ENCODE results near the gene PP2D1.
"Not testable (repeated sequence)": the region's sequence is repeated elsewhere in the genome, so short reads cannot be mapped to it uniquely, and the experiment has no call there.

The PP2D1 gene

DNA sequence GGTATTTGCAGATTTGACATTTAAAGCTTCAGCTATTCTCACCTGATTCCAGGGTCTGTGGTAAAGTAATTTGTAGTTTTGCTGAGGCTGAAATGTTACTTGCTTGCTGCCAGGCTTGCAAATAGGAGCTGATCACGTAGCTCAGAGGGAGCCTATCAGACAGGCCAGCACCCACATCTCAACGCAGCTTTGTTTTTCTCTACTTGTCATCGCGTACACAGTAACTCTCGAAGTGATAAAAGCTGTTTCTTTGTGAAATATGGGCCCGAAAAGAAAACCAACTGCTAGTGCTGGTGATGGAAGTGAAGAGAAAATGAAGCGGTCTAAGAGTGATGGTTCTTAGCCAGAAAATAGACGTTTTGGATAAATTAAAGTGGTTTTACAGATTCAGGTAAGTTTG is 41.7 kb downstream of the PP2D1 start:
- peaks cover 27% of the 10 kb centered on the region for H3K36me3 Mint-ChIP-seq
- no peaks in the 10 kb centered on the region for H3K27me3 Mint-ChIP-seq
- peaks cover 16% of the 10 kb centered on the region for H3K4me1 Mint-ChIP-seq
- H3K4me3 Mint-ChIP-seq: no peak overlapping the region
- no peak overlapping the region for H3K27ac Mint-ChIP-seq
- peaks cover 2% of the 10 kb centered on the region for H3K9me3 Mint-ChIP-seq
- ATAC-seq (ENCODE audit: low read depth) (no peak), DNase-seq (ENCODE audit: low spot score in 2 of 2) (no peak)

DNA sequence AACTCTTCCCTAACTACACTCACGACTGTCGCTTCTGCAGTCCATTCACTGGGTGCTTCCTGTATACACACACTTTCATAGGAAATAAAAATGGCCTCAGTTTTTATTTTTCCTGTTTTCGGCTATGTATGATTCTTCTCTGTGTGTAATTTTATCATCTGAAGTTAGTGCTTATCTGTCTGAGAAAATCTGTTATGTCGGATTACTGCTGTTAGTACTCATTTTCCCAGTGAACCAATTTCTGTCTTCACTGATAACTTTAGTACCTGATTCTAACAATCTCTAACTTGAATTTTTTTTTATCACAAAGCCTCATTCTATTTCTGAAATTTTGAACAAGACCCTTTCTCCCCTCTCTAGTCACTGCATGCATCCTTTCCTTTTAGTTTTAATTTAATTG is 44.3 kb downstream of the PP2D1 start:
- DNase-seq (ENCODE audit: low spot score in 2 of 2): no peak
- Mint-ChIP-seq H3K9me3 (peaks cover 2% of the 10 kb centered on the region), H3K4me3 (no peak overlapping the region), H3K27me3 (no peaks in the 10 kb centered on the region), H3K36me3 (peaks cover 20% of the 10 kb centered on the region), H3K4me1 (peaks cover 19% of the 10 kb centered on the region), H3K27ac (no peak overlapping the region)
- no peak for ATAC-seq (ENCODE audit: low read depth)

DNA sequence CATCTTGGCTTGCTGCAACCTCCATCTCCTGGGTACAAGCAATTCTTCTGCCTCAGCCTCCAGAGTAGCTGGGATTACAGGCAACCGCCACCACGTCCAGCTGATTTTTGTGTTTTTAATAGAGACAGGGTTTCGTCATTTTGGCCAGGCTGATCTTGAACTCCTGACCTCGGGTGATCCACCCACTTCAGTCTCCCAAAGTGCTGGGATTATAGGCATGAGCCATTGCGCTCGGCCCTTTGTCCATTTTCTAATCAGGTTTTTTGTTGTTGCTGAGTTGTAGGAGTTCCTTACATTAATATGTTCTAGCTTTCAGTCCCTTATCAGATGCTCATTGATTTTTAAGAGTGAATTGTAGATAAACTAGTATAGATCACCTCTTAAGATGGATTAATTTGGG is 44.9 kb downstream of the PP2D1 start:
- Mint-ChIP-seq H3K4me3 (no peak overlapping the region), H3K9me3 (peaks cover 2% of the 10 kb centered on the region), H3K27me3 (no peaks in the 10 kb centered on the region), H3K4me1 (peaks cover 16% of the 10 kb centered on the region), H3K36me3 (peaks cover 16% of the 10 kb centered on the region), H3K27ac (no peak overlapping the region)
- ATAC-seq (ENCODE audit: low read depth) (no peak), DNase-seq (ENCODE audit: low spot score in 2 of 2) (no peak)

DNA sequence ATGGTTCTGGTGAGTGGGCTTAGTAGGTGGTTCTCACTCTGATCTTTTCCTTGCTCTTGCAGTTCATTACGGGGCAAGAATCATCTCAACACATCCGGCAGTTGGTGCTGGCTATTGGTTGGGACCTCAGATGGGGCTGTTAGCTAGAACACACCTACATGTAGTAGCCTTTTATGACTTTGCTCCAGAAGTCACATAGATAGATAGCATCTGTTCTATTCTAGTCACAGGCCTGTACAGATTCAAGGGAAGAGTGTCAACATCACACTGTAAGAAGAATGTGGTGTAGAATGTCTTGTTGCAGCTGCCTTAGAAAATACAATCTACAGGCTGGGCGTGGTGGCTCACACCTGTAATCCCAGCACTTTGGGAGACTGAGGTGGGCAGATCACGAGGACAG is 50.1 kb downstream of the PP2D1 start:
- no peaks in the 10 kb centered on the region for H3K27me3 Mint-ChIP-seq
- DNase-seq (ENCODE audit: low spot score in 2 of 2) (no peak), ATAC-seq (ENCODE audit: low read depth) (no peak)
- peaks cover 2% of the 10 kb centered on the region for H3K9me3 Mint-ChIP-seq
- peaks cover 15% of the 10 kb centered on the region for H3K36me3 Mint-ChIP-seq
- H3K4me1 Mint-ChIP-seq: peaks cover 14% of the 10 kb centered on the region
- H3K4me3 Mint-ChIP-seq: no peak overlapping the region
- no peak overlapping the region for H3K27ac Mint-ChIP-seq

DNA sequence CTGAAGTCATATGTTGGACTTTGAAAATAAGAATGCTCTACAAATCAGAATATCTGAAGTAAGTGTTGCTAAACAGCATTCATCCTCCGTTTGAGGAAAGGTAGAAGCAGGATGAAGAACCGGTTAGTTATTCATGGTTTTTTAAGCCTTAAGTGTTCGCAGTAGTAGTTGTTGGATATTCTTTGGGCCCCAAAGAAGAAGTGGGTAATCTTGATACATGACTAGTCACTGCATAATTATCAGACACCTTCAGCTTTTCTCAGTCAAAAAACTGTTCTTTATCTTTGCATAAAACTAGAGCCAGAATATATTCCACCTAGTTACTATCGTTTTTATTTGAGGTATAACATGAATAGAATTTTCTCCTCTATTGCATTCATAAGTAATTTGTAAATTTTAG is 51.4 kb downstream of the PP2D1 start:
- no peak for ATAC-seq (ENCODE audit: low read depth)

DNA sequence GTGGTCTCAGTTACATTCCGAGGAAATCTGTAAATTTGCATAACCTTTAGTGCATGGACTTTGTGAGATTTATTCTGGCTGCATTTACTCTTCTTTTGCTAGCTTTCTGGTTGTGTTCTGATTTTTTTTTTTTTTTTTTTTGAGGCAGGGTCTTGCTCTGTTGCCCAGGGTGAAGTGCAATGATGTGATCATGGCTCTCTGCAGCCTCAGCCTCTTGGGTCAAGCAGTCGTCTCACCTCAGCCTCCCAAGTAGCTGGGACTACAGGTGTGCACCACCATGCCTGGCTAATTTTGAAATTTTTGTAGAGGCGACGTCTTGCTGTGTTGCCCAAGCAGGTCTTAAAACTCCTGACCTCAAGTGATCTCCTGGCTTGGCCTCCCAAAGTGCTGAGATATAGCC is 52.6 kb downstream of the PP2D1 start:
- no peaks in the 10 kb centered on the region for H3K9me3 Mint-ChIP-seq
- peaks cover 9% of the 10 kb centered on the region for H3K4me1 Mint-ChIP-seq
- peaks cover 12% of the 10 kb centered on the region for H3K36me3 Mint-ChIP-seq
- H3K27me3 Mint-ChIP-seq: no peaks in the 10 kb centered on the region
- no peak overlapping the region for H3K27ac Mint-ChIP-seq
- DNase-seq (ENCODE audit: low spot score in 2 of 2) (no peak), ATAC-seq (ENCODE audit: low read depth) (no peak)
- no peak overlapping the region for H3K4me3 Mint-ChIP-seq

More for the DNA sequence above, 51.4 kb downstream of the PP2D1 start:
- Mint-ChIP-seq H3K4me3 (no peak overlapping the region), H3K9me3 (no peaks in the 10 kb centered on the region), H3K27ac (peak overlapping the region; percentile 62), H3K27me3 (no peaks in the 10 kb centered on the region), H3K36me3 (peaks cover 9% of the 10 kb centered on the region), H3K4me1 (peaks cover 9% of the 10 kb centered on the region)
- DNase-seq (ENCODE audit: low spot score in 2 of 2): no peak

DNA sequence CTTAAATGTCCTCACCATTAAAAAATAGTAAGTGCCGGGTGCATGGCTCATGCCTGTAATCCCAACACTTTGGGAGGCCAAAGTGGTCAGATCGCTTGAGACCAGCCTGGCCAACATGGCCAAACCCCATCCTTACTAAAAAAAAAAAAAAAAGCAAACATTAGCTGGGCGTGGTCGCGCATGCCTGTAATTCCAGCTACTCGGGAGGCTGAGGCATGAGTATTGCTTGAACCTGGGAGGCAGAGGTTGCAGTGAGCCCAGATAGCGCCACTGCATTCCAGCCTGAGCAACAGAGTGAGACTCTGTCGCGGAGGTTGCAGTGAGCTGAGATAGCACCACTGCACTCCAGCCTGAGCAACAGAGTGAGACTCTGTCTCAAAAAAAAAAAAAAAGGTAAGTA is 54.7 kb downstream of the PP2D1 start:
- H3K9me3 Mint-ChIP-seq; H3K27ac Mint-ChIP-seq; DNase-seq (ENCODE audit: low spot score in 2 of 2); H3K4me1 Mint-ChIP-seq; H3K27me3 Mint-ChIP-seq; ATAC-seq (ENCODE audit: low read depth); H3K4me3 Mint-ChIP-seq: not testable (repeated sequence)
- H3K36me3 Mint-ChIP-seq: peaks cover 15% of the 10 kb centered on the region

DNA sequence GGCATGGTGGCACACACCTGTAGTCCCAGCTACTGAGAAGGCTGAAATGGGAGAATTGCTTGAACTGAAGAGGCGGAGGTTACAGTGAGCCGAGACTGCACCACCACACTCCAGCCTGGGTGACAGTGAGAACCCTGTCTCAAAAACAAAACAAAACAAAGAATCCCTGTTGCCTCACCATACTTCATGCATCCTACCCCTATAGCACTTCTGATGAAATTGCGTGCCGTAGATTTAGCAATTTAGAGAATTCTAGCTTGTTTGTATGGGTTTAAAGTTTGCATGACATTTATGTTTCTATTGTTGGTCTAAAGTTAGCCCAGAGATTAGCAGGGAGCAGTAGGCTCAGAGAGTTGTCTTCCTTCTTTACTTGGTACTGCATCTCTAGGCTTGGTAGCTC is 57.4 kb downstream of the PP2D1 start:
- peaks cover 21% of the 10 kb centered on the region for H3K36me3 Mint-ChIP-seq
- H3K4me1 Mint-ChIP-seq: peaks cover 8% of the 10 kb centered on the region
- no peak overlapping the region for H3K4me3 Mint-ChIP-seq
- H3K9me3 Mint-ChIP-seq: no peaks in the 10 kb centered on the region
- DNase-seq (ENCODE audit: low spot score in 2 of 2) (no peak), ATAC-seq (ENCODE audit: low read depth) (no peak)
- H3K27ac Mint-ChIP-seq: no peak overlapping the region
- no peaks in the 10 kb centered on the region for H3K27me3 Mint-ChIP-seq

DNA sequence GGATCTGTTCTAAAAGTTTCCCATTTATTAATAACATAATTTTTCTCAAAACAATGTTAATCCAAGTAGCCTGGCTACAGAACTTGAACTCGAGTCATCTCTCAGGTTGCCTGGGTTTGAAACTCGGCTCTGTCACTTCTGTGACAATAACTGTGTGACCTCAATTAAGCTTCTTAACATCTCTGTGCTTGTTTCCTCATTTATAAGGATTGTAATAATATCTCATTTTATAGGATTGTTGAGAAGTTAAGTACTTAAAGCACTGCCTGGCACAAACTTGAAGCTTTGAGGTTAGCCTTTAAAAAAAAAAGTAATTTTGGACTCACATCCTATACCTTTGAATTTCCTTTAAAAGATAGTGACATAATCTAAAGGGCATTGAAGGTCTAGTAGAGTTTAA is 61.7 kb downstream of the PP2D1 start:
- peaks cover 13% of the 10 kb centered on the region for H3K36me3 Mint-ChIP-seq
- H3K27ac Mint-ChIP-seq: no peak overlapping the region
- ATAC-seq (ENCODE audit: low read depth): no peak
- no peaks in the 10 kb centered on the region for H3K27me3 Mint-ChIP-seq
- no peak for DNase-seq (ENCODE audit: low spot score in 2 of 2)
- no peak overlapping the region for H3K4me3 Mint-ChIP-seq
- peaks cover 15% of the 10 kb centered on the region for H3K4me1 Mint-ChIP-seq
- H3K9me3 Mint-ChIP-seq: no peaks in the 10 kb centered on the region

DNA sequence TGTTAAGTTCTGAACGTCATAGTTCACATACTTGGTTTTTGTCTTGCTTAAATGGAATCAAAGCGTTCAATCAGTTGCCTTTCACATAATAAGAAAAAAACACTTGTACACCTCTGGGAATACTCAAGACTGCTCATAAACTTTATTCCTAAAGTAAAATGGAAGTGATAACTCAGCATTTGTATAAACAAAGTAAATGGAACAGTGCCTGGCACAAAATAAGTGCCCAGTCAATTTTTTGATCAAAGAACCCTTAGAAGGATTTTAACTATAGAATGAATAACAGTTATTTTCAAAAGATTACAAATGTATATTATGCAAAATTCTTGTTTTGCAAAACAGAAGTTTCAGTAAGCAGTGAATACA is 63.9 kb downstream of the PP2D1 start:
- Mint-ChIP-seq H3K4me1 (peaks cover 20% of the 10 kb centered on the region), H3K9me3 (peaks cover 1% of the 10 kb centered on the region)
- no peak for ATAC-seq (ENCODE audit: low read depth)

DNA sequence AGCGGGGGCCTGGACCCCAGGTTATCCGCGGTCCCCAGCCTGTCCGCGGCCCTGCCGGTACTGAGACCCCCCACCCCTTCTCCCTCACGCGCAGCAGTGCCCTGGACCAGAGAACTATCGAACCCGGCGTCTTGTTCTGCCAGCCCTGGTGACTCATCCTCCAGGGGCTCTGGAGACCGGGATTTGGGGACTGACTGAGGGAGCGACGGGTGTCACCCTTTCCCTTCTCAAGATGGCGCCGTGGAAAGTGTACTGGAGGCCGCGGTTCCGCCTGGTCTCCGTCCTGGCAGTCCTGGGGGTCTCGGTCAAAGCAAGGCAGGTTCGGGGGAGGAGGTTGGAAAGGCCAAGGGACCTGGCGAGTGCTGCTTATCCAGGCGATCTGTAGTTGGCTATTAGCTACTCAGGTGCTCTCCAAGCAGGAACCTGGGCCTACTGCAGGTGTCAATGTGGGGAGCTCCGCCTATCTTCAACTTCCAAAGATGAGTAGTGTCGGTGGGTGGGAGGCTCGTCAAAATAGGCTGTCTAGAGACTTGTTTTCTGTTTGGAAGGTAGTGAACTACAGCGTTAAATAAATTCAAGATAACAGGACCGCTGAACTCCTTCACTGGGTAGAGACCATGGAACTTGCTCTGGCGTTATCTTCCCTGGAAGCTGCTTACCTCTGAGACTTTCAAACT is 64.4 kb downstream of the PP2D1 start:
- Mint-ChIP-seq H3K9me3 (peaks cover 1% of the 10 kb centered on the region), H3K27ac (peak overlapping the region; percentile 97), H3K4me1 (peaks cover 20% of the 10 kb centered on the region), H3K36me3 (peaks cover 7% of the 10 kb centered on the region), H3K27me3 (no peaks in the 10 kb centered on the region), H3K4me3 (peak overlapping the region; percentile 99)
- peak in 1 of 2 donors; percentile 47 for DNase-seq (ENCODE audit: low spot score in 2 of 2)
- ATAC-seq (ENCODE audit: low read depth): peak; percentile 11

More for the DNA sequence above, 63.9 kb downstream of the PP2D1 start:
- Mint-ChIP-seq H3K36me3 (peaks cover 7% of the 10 kb centered on the region), H3K4me3 (peak overlapping the region; percentile 99), H3K27me3 (no peaks in the 10 kb centered on the region), H3K27ac (peak overlapping the region; percentile 97)
- DNase-seq (ENCODE audit: low spot score in 2 of 2): no peak

DNA sequence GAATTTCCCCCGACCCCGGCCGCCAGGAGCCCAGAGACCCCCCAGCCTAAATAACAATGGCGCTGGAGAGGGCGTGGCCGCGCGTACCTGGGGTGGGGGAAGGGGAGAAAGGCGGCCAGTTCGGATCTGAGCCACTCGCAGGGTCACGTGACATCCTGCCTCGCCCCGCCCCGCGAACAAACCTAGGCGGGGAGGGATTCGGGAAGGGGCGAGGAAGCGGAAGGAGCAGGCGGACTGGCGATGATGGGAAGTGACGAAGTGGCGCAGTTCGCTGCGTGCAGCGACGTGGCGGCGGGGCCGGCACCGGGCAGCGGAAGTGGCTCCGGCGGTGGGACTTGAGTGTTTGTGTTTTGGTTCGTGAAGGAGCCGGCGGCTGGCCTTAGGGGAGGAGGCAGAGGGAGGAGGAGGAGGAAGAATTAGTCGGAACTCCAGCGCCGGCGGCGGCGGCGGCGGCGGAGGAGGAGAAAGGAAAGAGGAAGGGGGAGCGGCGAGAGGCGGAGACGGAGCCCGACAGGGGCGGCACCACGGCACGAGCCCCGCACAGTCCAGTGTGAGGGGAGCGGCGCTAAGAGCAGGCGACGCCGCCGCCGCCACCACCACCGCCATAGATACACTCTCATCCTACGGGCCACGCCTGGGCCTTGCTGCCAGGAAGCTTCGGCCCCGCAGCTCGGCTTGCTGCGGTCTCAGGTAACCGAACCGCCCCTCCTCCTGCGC is 65.1 kb downstream of the PP2D1 start, which contains the start of gene RAB5A:
RAB5A (plus strand) TSS at position 266 of the 717 bp plus-strand sequence. CDS start 3,802 bp downstream, outside the sequence.
- Mint-ChIP-seq H3K9me3 (peaks cover 1% of the 10 kb centered on the region), H3K27me3 (no peaks in the 10 kb centered on the region), H3K27ac (peak within 1 kb of the TSS; percentile 97), H3K36me3 (peaks cover 7% of the 10 kb centered on the region), H3K4me3 (peak within 1 kb of the TSS; percentile 99), H3K4me1 (peaks cover 20% of the 10 kb centered on the region)
- DNase-seq (ENCODE audit: low spot score in 2 of 2) (peak; percentile 90 to 94), ATAC-seq (ENCODE audit: low read depth) (peak; percentile 80)

DNA sequence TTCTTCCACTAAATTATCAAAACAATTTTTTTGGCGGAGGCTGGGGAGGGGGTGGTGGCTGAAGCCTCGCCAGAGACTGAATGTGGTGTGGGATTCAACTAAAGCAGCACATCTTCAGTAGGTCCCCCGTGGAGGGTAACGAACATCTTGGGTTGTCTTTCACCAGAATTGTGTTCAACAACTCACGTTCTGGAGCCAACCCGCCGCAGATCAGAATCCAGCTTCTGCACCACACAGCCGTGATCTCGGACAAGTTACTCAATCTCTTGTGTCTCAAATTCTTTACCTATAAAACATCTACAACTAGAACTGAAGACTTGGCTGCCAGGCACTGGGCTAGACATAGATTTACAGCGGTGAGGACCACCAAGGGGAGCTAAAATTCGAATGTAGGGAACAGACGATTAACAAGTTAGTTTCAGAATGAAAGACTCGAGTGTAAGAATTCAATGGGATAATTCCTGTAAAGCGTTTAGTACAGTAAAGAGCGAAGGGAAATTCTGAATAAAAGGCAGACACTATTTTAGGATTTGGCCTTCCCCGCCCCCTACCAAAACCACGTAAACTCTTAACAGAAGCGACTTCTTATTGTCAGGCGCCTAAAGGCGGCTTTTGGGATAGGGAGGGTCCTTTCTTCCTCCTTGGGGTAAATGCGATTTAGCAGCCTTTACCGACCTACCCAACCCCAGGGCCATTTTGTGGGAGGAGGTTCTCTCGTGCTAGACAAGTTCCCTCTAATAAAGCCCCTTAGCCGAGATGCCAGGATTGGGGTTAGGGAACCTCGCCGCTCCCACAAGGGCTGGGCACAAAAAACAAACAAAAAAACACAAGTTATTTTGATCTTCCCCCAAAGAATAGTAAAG is 65.9 kb downstream of the PP2D1 start:
- Mint-ChIP-seq H3K4me1 (peaks cover 16% of the 10 kb centered on the region), H3K9me3 (peaks cover 1% of the 10 kb centered on the region), H3K27me3 (no peaks in the 10 kb centered on the region), H3K4me3 (peak overlapping the region; percentile 99), H3K27ac (peak overlapping the region; percentile 97), H3K36me3 (peaks cover 3% of the 10 kb centered on the region)
- DNase-seq (ENCODE audit: low spot score in 2 of 2) (no peak), ATAC-seq (ENCODE audit: low read depth) (peak; percentile 7)

DNA sequence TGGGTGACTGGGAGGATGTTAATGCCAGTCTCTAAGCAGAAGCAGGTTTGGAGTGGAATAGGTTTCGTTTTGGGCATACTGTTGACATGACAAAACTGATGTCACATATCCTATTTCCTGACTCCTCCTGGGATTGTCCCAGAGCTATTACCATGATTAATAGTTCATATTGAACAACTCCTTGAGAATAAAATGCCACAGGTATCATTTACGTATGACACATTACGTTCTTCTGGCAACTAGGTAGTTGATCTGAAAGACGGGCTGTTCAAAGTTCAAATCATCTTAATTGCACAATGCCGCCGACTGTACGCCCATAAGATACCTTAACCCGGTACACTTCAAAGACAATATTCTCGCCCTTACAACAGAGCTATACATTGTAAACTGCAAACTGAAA is 66.5 kb downstream of the PP2D1 start:
- H3K4me3 Mint-ChIP-seq: peak overlapping the region; percentile 99
- ATAC-seq (ENCODE audit: low read depth): no peak
- H3K27ac Mint-ChIP-seq: peak overlapping the region; percentile 86
- peaks cover 16% of the 10 kb centered on the region for H3K4me1 Mint-ChIP-seq
- no peaks in the 10 kb centered on the region for H3K36me3 Mint-ChIP-seq
- H3K9me3 Mint-ChIP-seq: peaks cover 1% of the 10 kb centered on the region
- peaks cover under 1% of the 10 kb centered on the region for H3K27me3 Mint-ChIP-seq
- DNase-seq (ENCODE audit: low spot score in 2 of 2): no peak
